IMR-90 (cell line): ENCODE results near the gene LTBP1. TPM values are rescaled to one million over a fixed set of nuclear protein-coding genes. Genes with fewer than 3 reads are reported as not detected.

Experiments used
- ATAC-seq: fragments of 200-7000 bp; cut with Tn5 transposase; 2 replicates; pipeline ENCODE4 v1.9.1; 2020; ENCODE audit warnings: low read depth, mild to moderate bottlenecking, moderate library complexity
- BruUV-seq: library from RNA; stranded (reverse); fragments of 400-500 nt; replicated peaks from 2 replicates; lab custom pipeline; 2021; lab: Mats Ljungman, UMichigan
- CTCF ChIA-PET: fragments of 300-600 bp; formaldehyde crosslinking; extraction: SDS; loops from one replicate; lab custom pipeline; 2021; ENCODE audit warnings: antibody characterized with exemption; lab: Yijun Ruan, JAX
- POLR2A ChIA-PET: fragments of 300-600 bp; sonication (Branson Sonifier 250); formaldehyde crosslinking; loops from one replicate; lab custom pipeline; 2022; ENCODE audit warnings: antibody characterized with exemption; ENCODE audit not compliant: unreplicated experiment; lab: Charles Lee
- DNase-seq: peaks from one replicate; pipeline ENCODE4 v3.0.0; 2013
- H2AFZ ChIP-seq: replicated peaks from 2 replicates; pipeline ENCODE3; 2013; ENCODE audit warnings: low read length, mild to moderate bottlenecking; ENCODE audit not compliant: poor library complexity
- H2AK5ac ChIP-seq: 2 replicates; pipeline ENCODE4 v1.6.1; 2013; ENCODE audit warnings: low read depth, low read length, inconsistent platforms
- H2AK9ac ChIP-seq: replicated peaks from 2 replicates; pipeline ENCODE3; 2013; ENCODE audit warnings: mild to moderate bottlenecking, low read depth, low read length, moderate library complexity; ENCODE audit not compliant: poor library complexity
- H2BK120ac ChIP-seq: 2 replicates; pipeline ENCODE4 v1.6.1; 2013; ENCODE audit warnings: low read depth, low read length, inconsistent platforms
- H2BK15ac ChIP-seq: 3 replicates; pipeline ENCODE4 v1.6.1; 2013; ENCODE audit warnings: low read depth, low read length, inconsistent platforms
- H2BK20ac ChIP-seq: 2 replicates; pipeline ENCODE4 v1.6.1; 2013; ENCODE audit warnings: low read depth, mild to moderate bottlenecking, inconsistent platforms, low read length, moderate library complexity
- H2BK5ac ChIP-seq: 2 replicates; pipeline ENCODE4 v1.6.1; 2013; ENCODE audit warnings: mild to moderate bottlenecking, low read depth, low read length, inconsistent platforms; ENCODE audit not compliant: poor library complexity, severe bottlenecking
- H3K14ac ChIP-seq: replicated peaks from 2 replicates; pipeline ENCODE4 v1.6.1; 2013; ENCODE audit warnings: low read depth, low read length, inconsistent platforms
- H3K18ac ChIP-seq: 2 replicates; pipeline ENCODE4 v1.6.1; 2013; ENCODE audit warnings: low read depth, low read length, control low read depth
- H3K23ac ChIP-seq: 2 replicates; pipeline ENCODE4 v1.6.1; 2013; ENCODE audit warnings: low read depth, low read length, inconsistent platforms
- H3K27ac ChIP-seq: 2 replicates; pipeline ENCODE4 v1.5.1; 2013; ENCODE audit warnings: mild to moderate bottlenecking, control low read depth, low read length; ENCODE audit not compliant: insufficient read depth
- H3K27me3 ChIP-seq: 2 replicates; pipeline ENCODE4 v1.6.1; 2013; ENCODE audit warnings: low read length; ENCODE audit not compliant: control insufficient read depth, insufficient read depth
- H3K36me3 ChIP-seq: 2 replicates; pipeline ENCODE4 v1.6.1; 2013; ENCODE audit warnings: low read length, mixed read lengths; ENCODE audit not compliant: control insufficient read depth, insufficient read depth
- H3K4ac ChIP-seq: 2 replicates; pipeline ENCODE4 v1.6.1; 2013; ENCODE audit warnings: low read depth, low read length, inconsistent platforms
- H3K4me1 ChIP-seq: 2 replicates; pipeline ENCODE4 v1.6.1; 2013; ENCODE audit warnings: low read length, mixed read lengths; ENCODE audit not compliant: control insufficient read depth, insufficient read depth
- H3K4me2 ChIP-seq: 2 replicates; pipeline ENCODE4 v1.6.1; 2013; ENCODE audit warnings: low read depth, mild to moderate bottlenecking, control low read depth, low read length, moderate library complexity
- H3K4me3 ChIP-seq: 2 replicates; pipeline ENCODE4 v1.5.1; 2013; ENCODE audit warnings: low read depth, mild to moderate bottlenecking, control low read depth, low read length, moderate library complexity; ENCODE audit not compliant: insufficient read depth
- H3K56ac ChIP-seq: 2 replicates; pipeline ENCODE4 v1.6.1; 2013; ENCODE audit warnings: low read length, inconsistent platforms; ENCODE audit not compliant: insufficient read depth; ENCODE audit errors: extremely low read depth
- H3K79me1 ChIP-seq, 2 experiments: 2 replicates each; pipeline ENCODE4 v1.6.1; 2013; ENCODE audit warnings: low read length in 2 of 2, inconsistent platforms in 1 of 2, low read depth in 1 of 2
- H3K9ac ChIP-seq: 2 replicates; pipeline ENCODE4 v1.6.1; 2013; ENCODE audit warnings: low read depth, low read length, control low read depth
- H3K9me1 ChIP-seq: 2 replicates; pipeline ENCODE4 v1.6.1; 2013; ENCODE audit warnings: low read length, inconsistent platforms; ENCODE audit not compliant: insufficient read depth
- H3K9me3 ChIP-seq: 2 replicates; pipeline ENCODE4 v1.6.1; 2013; ENCODE audit warnings: low read length; ENCODE audit not compliant: control insufficient read depth, insufficient read depth
- H4K20me1 ChIP-seq: 2 replicates; pipeline ENCODE4 v1.6.1; 2013; ENCODE audit warnings: low read length, inconsistent platforms; ENCODE audit not compliant: insufficient read depth
- H4K5ac ChIP-seq: 2 replicates; pipeline ENCODE4 v1.6.1; 2013; ENCODE audit warnings: mild to moderate bottlenecking, low read depth, low read length, control low read depth
- H4K8ac ChIP-seq, 2 experiments: 2 replicates each; pipeline ENCODE4 v1.6.1; 2013; ENCODE audit warnings: low read depth in 2 of 2, low read length in 2 of 2, control low read depth in 1 of 2, inconsistent platforms in 1 of 2
- H4K91ac ChIP-seq: 2 replicates; pipeline ENCODE4 v1.6.1; 2013; ENCODE audit warnings: low read depth, low read length, inconsistent platforms; ENCODE audit not compliant: insufficient read depth
- CEBPB ChIP-seq: IDR thresholded peaks from 2 replicates; pipeline ENCODE4 v1.6.1; 2012; ENCODE audit warnings: low read depth, low read length, improper control_type of control experiment
- CTCF ChIP-seq: conservative IDR thresholded peaks from 2 replicates; pipeline ENCODE4 v1.5.1; 2012; ENCODE audit warnings: mild to moderate bottlenecking, low read depth, low read length, improper control_type of control experiment
- MAZ ChIP-seq: IDR thresholded peaks from 2 replicates; pipeline ENCODE4 v1.6.1; 2012; ENCODE audit warnings: low read depth, mild to moderate bottlenecking, low read length, improper control_type of control experiment, moderate library complexity, borderline replicate concordance
- WGBS, 2 experiments: methylation state at CpG; one replicate each; pipeline versions ENCODE4 v1.1.5 to v1.1.7; 2013; ENCODE audit warnings: missing lambda C conversion rate in 2 of 2; ENCODE audit not compliant: insufficient read length in 1 of 2; ENCODE audit errors: extremely low coverage in 2 of 2; 5-methylcytosine and 5-hydroxymethylcytosine counted together
- dilution Hi-C: fragments of 300-500 bp; cut with HindIII; formaldehyde crosslinking; loops from one replicate; pipeline ENCODE4 v1.14.3; 2018; ENCODE audit warnings: low sequenced_read_pairs; ENCODE audit not compliant: unreplicated experiment
- in situ Hi-C: fragments of 300-500 bp; cut with MboI; formaldehyde crosslinking; loops from 3 replicates; pipeline ENCODE4 v1.14.3; 2019; ENCODE audit warnings: low sequenced_read_pairs, inconsistent platforms, mixed read lengths
- intact Hi-C: fragments of 100-400 bp; cut with micrococcal nuclease; formaldehyde crosslinking; loops from 2 replicates; pipeline ENCODE4 v1.10.0; 2022
- polyA plus RNA-seq, 3 experiments: library from polyadenylated mRNA; depleted of rRNA; stranded (reverse); fragments of >200 nt; gene quantifications; 2 replicates each; pipeline ENCODE4 v1.2.3, GENCODE V29; 2012; ENCODE audit warnings: low replicate concordance in 1 of 3
- total RNA-seq: library from RNA; depleted of rRNA; stranded (reverse); fragments of >200 nt; gene quantifications from 2 replicates; pipeline ENCODE4 v1.2.3, GENCODE V29; 2012

The LTBP1 gene
- total and polyA plus RNA-seq, 2 of the 4 experiments (the other 2 are of a cell fraction) = 235 to 326 TPM

DNA sequence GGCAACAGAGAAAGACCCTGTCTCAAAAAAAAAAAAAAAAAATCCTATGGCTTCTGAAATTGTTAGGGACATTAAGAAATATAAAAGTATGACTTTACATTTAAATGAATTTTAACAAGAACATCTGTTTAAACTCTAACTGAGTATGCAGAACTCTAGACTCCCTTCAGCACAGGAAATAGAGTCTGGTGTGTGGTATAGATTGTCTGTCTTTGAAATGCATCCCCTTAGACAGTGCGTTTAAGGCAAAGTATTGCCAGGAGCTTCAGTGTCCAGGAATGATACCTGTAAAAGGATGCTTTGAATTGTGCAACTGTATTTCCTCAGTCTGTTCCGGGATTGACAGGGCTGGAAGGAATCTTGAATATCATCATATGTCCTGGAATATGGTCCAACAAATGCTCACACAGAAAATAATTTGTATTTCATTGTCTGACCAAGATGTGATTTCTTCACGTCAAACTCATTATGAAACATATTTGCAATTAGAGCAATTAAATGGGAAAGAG, 396.7 kb downstream of the LTBP1 start:
- dilution Hi-C loops = no loop called here

More for the DNA sequence above, 396.7 kb downstream of the LTBP1 start:
- H4K20me1 ChIP-seq = no peaks in the 10 kb centered on the region
- H3K56ac ChIP-seq = no peak overlapping the region
- no peak overlapping the region for H4K5ac ChIP-seq
- DNase-seq (no peak), ATAC-seq (no peak)
- ChIA-PET POLR2A (no interaction called here), CTCF (interaction anchor here (0.6 kb wide), 1 partner anchor 53 kb away, joined by 9 read pairs; no protein-coding TSS in a partner anchor)
- no peak overlapping the region for H2BK120ac ChIP-seq
- H3K9ac ChIP-seq = no peak overlapping the region
- no peaks in the 10 kb centered on the region for H3K4me1 ChIP-seq
- H4K8ac ChIP-seq = no peak overlapping the region
- intact Hi-C loops = no loop called here
- no TSS peak for BruUV-seq
- H3K4me2 ChIP-seq = no peak overlapping the region
- H2BK15ac ChIP-seq = no peak overlapping the region
- peaks cover 5 to 41% of the 10 kb centered on the region in 2 experiments for H3K79me1 ChIP-seq
- H2AFZ ChIP-seq = no peak overlapping the region
- 100% methylated on average over 1 of the region's 3 CpGs; no CpG with 5 or more reads in 1 of the 2 experiments for WGBS, 2 experiments
- H3K18ac ChIP-seq = no peak overlapping the region
- no peak overlapping the region for H4K91ac ChIP-seq
- H3K27me3 ChIP-seq = no peaks in the 10 kb centered on the region
- peaks cover 35% of the 10 kb centered on the region for H3K36me3 ChIP-seq
- H3K4ac ChIP-seq = no peak overlapping the region
- H3K9me3 ChIP-seq = no peaks in the 10 kb centered on the region
- H3K4me3 ChIP-seq = no peak overlapping the region
- no peak overlapping the region for H2AK5ac ChIP-seq
- no peak overlapping the region for H3K23ac ChIP-seq
- no peak overlapping the region for H2BK5ac ChIP-seq
- no peak overlapping the region for H2BK20ac ChIP-seq
- peaks cover 18% of the 10 kb centered on the region for H3K9me1 ChIP-seq
- no peak overlapping the region for H3K14ac ChIP-seq
- TF ChIP-seq CEBPB (0 out of 2 replicates have a peak, but pooled peaks have one; percentile 4), CTCF (no peak), MAZ (no peak)
- no peak overlapping the region for H3K27ac ChIP-seq
- H2AK9ac ChIP-seq = no peak overlapping the region
- in situ Hi-C loops = no loop called here
